ENCODE measurements around the gene LRRC34. TPM values are rescaled to one million over a fixed set of nuclear protein-coding genes. Genes with fewer than 3 reads are reported as not detected.
A peak's percentile ranks its signal among the peaks of the same experiment; 100 is the strongest.

Gene LRRC34
- total RNA-seq, 1 donor from 2014 or later = 10.1 TPM

DNA sequence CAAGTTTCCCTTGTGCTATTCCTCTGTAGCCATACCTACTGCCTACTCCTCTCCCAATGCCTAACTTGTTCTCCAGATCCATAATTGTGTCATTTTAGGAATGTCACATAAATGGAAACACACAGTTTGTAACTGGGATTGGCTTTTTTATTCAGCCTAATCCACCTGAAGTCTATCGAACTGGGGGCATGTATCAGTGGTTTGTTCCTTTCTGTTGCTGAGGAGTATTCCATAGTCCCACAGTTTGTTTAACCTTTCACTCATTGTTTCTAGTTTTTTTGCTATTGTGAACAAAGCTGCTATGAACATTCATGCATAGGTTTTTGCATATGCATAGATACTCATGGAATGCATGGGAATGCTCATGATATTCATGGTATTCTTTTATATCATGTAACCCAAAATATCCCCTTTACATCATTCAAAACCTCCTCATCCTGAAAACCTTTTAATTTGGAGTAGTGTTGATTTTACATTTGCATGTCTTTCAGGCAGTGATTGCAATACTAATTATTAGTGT lies 25.9 kb upstream of the LRRC34 start:
- no peak for DNase-seq (ENCODE audit: low read depth, low spot score)
- no peak overlapping the region for H3K4me3 Mint-ChIP-seq
- H3K27me3 Mint-ChIP-seq (ENCODE audit: low read depth) = no peaks in the 10 kb centered on the region
- no peaks in the 10 kb centered on the region for H3K36me3 Mint-ChIP-seq (ENCODE audit: low read depth)
- TF ChIP-seq, protein P1, sequence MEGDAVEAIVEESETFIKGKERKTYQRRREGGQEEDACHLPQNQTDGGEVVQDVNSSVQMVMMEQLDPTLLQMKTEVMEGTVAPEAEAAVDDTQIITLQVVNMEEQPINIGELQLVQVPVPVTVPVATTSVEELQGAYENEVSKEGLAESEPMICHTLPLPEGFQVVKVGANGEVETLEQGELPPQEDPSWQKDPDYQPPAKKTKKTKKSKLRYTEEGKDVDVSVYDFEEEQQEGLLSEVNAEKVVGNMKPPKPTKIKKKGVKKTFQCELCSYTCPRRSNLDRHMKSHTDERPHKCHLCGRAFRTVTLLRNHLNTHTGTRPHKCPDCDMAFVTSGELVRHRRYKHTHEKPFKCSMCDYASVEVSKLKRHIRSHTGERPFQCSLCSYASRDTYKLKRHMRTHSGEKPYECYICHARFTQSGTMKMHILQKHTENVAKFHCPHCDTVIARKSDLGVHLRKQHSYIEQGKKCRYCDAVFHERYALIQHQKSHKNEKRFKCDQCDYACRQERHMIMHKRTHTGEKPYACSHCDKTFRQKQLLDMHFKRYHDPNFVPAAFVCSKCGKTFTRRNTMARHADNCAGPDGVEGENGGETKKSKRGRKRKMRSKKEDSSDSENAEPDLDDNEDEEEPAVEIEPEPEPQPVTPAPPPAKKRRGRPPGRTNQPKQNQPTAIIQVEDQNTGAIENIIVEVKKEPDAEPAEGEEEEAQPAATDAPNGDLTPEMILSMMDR (conservative IDR thresholded peaks at IDR 0.05) = no peak
- H3K27ac Mint-ChIP-seq (ENCODE audit: unreplicated experiment) = no peak overlapping the region
- no peaks in the 10 kb centered on the region for H3K9me3 Mint-ChIP-seq
- peaks cover 11% of the 10 kb centered on the region for H3K4me1 Mint-ChIP-seq

DNA sequence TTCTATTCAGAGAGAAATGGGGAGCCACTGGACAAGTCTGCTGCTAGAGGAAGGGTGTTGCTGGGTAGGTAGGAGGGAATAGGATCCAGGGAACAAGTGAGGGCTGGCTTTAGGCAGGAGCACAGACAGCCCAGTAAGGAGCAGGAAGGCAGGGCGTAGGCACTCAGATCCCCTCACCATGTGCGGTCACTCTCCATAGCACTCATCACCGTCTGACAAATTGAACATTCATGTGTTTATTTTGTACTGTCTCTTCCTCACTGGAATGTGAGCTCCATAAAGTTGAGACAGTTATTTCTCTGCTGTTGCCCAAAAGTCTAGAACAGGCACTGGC lies 24.2 kb upstream of the LRRC34 start:
- Mint-ChIP-seq H3K27me3 (ENCODE audit: low read depth) (no peaks in the 10 kb centered on the region), H3K9me3 (peaks cover 3% of the 10 kb centered on the region), H3K27ac (ENCODE audit: unreplicated experiment) (peak overlapping the region; percentile 40), H3K36me3 (ENCODE audit: low read depth) (no peaks in the 10 kb centered on the region), H3K4me3 (no peak overlapping the region), H3K4me1 (peaks cover 11% of the 10 kb centered on the region)
- DNase-seq (ENCODE audit: low read depth, low spot score) = no peak
- TF ChIP-seq, protein P1 (conservative IDR thresholded peaks at IDR 0.05) = no peak

DNA sequence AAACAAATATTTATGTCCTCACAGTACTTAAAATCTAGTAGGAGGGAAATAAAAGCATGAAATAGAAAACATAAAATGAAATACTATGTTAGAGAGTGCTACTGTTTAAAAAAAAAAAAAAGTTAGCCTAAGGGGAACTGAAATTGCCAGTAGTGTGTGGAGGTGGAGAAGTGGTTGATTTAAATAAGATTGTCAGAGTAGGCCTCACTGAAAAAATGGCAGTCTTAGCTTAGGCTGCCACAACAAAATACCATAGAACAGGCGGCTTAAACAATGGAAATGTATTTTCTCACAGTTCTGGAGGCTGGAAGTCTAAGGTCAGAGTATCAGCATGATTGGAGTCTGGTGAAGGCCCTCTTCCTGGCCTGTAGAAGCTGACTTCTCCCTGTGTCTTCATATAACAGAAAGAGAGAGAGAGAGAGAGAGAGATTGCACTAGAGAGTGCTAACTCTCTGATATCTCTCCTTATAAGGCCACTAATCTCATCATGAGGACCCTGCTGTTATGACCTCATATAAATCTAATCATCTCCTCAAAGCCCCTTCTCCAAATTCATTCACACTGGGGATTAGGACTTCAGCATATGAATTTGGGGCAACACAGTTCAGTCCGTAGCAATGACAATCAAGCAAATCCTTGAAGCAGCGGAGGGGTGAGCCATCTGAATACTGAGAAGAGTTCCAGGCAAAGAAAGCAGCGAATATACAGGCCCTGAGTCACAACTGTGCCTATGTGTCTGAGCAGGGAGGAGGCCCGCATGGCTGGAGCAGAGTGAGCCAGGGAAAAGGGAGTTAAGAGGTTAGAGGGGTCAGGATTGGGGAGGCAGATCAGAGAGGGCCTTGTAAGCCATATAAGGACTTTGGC lies 23.6 kb upstream of the LRRC34 start:
- H3K36me3 Mint-ChIP-seq (ENCODE audit: low read depth) = no peaks in the 10 kb centered on the region
- peaks cover 11% of the 10 kb centered on the region for H3K4me1 Mint-ChIP-seq
- peaks cover 3% of the 10 kb centered on the region for H3K9me3 Mint-ChIP-seq
- no peaks in the 10 kb centered on the region for H3K27me3 Mint-ChIP-seq (ENCODE audit: low read depth)
- H3K4me3 Mint-ChIP-seq = no peak overlapping the region
- TF ChIP-seq, protein P1 (conservative IDR thresholded peaks at IDR 0.05) = no peak
- H3K27ac Mint-ChIP-seq (ENCODE audit: unreplicated experiment) = peak overlapping the region; percentile 40
- no peak for DNase-seq (ENCODE audit: low read depth, low spot score)

DNA sequence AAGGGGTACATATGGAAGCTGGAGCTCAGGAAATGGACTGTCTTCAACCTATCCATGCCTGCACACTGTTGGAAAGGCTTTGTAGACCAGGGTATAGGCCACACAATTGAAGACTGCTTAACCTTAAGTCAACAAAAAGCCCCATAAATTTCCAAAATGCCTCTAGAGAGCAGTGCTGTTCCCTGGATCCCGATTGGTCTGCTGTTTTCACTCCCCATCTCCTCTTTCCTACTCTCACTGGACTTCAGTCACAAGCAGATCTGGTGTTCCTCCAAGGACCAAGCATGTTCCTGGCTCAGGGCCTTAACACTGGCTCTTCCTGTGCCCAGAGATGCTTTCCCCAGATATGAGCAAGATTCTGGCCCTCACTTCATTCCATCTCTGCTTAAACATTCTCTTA lies 22.8 kb upstream of the LRRC34 start:
- H3K4me1 Mint-ChIP-seq = peaks cover 11% of the 10 kb centered on the region
- no peaks in the 10 kb centered on the region for H3K27me3 Mint-ChIP-seq (ENCODE audit: low read depth)
- no peaks in the 10 kb centered on the region for H3K36me3 Mint-ChIP-seq (ENCODE audit: low read depth)
- no peak overlapping the region for H3K27ac Mint-ChIP-seq (ENCODE audit: unreplicated experiment)
- TF ChIP-seq, protein P1 (conservative IDR thresholded peaks at IDR 0.05) = no peak
- H3K9me3 Mint-ChIP-seq = peaks cover 3% of the 10 kb centered on the region
- H3K4me3 Mint-ChIP-seq = no peak overlapping the region
- no peak for DNase-seq (ENCODE audit: low read depth, low spot score)

DNA sequence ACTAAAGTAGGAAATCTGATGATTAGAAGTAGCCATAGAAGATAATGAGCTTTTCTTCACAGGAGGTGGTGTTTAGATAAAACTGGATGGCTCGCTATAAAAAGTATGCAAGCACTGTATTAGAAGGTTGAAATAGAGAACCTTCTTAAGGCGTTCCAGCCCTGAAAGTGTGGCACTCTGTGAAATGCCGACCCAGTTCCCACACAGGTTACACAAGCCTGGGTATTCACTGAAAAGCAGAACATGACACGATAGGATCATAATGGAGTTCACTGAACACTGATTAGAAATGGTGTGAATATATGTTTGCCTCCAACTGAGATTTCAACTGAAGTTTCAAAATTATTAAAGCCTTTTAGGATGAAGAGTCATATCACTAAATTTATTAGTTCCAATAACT lies 15.0 kb upstream of the LRRC34 start:
- H3K27ac Mint-ChIP-seq (ENCODE audit: unreplicated experiment) = no peak overlapping the region

More for the DNA sequence above, 15.0 kb upstream of the LRRC34 start:
- TF ChIP-seq, protein P1 (conservative IDR thresholded peaks at IDR 0.05) = no peak
- H3K4me3 Mint-ChIP-seq = no peak overlapping the region
- H3K9me3 Mint-ChIP-seq = peaks cover under 1% of the 10 kb centered on the region
- H3K4me1 Mint-ChIP-seq = no peaks in the 10 kb centered on the region
- no peak for DNase-seq (ENCODE audit: low read depth, low spot score)
- no peaks in the 10 kb centered on the region for H3K36me3 Mint-ChIP-seq (ENCODE audit: low read depth)
- no peaks in the 10 kb centered on the region for H3K27me3 Mint-ChIP-seq (ENCODE audit: low read depth)

All from neural crest cell (in vitro differentiated cells).